ENCODE measurements around the gene SERTAD3.
"Not testable (repeated sequence)": the region's sequence is repeated elsewhere in the genome, so short reads cannot be mapped to it uniquely, and the experiment has no call there.

Gene SERTAD3

GRCh38 chr19:40411958-40412499, 32.1 kb downstream of the SERTAD3 start:
- Histone ChIP-seq H3K9ac (ENCODE audit: low read length) (no peak overlapping the region), H3K4me3 (ENCODE audit: low read length) (no peak overlapping the region)

GRCh38 chr19:40411125-40411842, 32.9 kb downstream of the SERTAD3 start:
- Histone ChIP-seq H3K9ac (ENCODE audit: low read length) (no peak overlapping the region), H3K36me3 (ENCODE audit: control insufficient read depth, insufficient read depth, low read length) (no peaks in the 10 kb centered on the region), H3K4me1 (ENCODE audit: control insufficient read depth, insufficient read depth, low read length) (no peaks in the 10 kb centered on the region), H3K27me3 (ENCODE audit: control insufficient read depth, insufficient read depth, low read length) (no peaks in the 10 kb centered on the region), H3K4me3 (ENCODE audit: low read length) (no peak overlapping the region), H3K27ac (ENCODE audit: low read depth, low read length) (no peak overlapping the region)

More at GRCh38 chr19:40411958-40412499, 32.1 kb downstream of the SERTAD3 start:
- no peaks in the 10 kb centered on the region for H3K4me1 ChIP-seq (ENCODE audit: control insufficient read depth, insufficient read depth, low read length)
- no peaks in the 10 kb centered on the region for H3K36me3 ChIP-seq (ENCODE audit: control insufficient read depth, insufficient read depth, low read length)
- no peak overlapping the region for H3K27ac ChIP-seq (ENCODE audit: low read depth, low read length)
- H3K27me3 ChIP-seq (ENCODE audit: control insufficient read depth, insufficient read depth, low read length), result no peaks in the 10 kb centered on the region

- no peak overlapping the region for H3K9ac ChIP-seq (ENCODE audit: low read length)
- H3K4me3 ChIP-seq (ENCODE audit: low read length), result no peak overlapping the region
- no peaks in the 10 kb centered on the region for H3K4me1 ChIP-seq (ENCODE audit: control insufficient read depth, insufficient read depth, low read length)
- H3K27me3 ChIP-seq (ENCODE audit: control insufficient read depth, insufficient read depth, low read length), result no peaks in the 10 kb centered on the region
- no peak overlapping the region for H3K27ac ChIP-seq (ENCODE audit: low read depth, low read length)
- no peaks in the 10 kb centered on the region for H3K36me3 ChIP-seq (ENCODE audit: control insufficient read depth, insufficient read depth, low read length)
These were observed 34.1 kb downstream of the SERTAD3 start for GRCh38 chr19:40410030-40410389.

GRCh38 chr19:40408598-40408925, 35.6 kb downstream of the SERTAD3 start:
- H3K4me1 ChIP-seq (ENCODE audit: control insufficient read depth, insufficient read depth, low read length); H3K27ac ChIP-seq (ENCODE audit: low read depth, low read length); H3K9ac ChIP-seq (ENCODE audit: low read length); H3K36me3 ChIP-seq (ENCODE audit: control insufficient read depth, insufficient read depth, low read length); H3K27me3 ChIP-seq (ENCODE audit: control insufficient read depth, insufficient read depth, low read length); H3K4me3 ChIP-seq (ENCODE audit: low read length): not testable (repeated sequence)

GRCh38 chr19:40407714-40408597, 36.2 kb downstream of the SERTAD3 start:
- no peaks in the 10 kb centered on the region for H3K36me3 ChIP-seq (ENCODE audit: control insufficient read depth, insufficient read depth, low read length)
- H3K27me3 ChIP-seq (ENCODE audit: control insufficient read depth, insufficient read depth, low read length), result no peaks in the 10 kb centered on the region
- H3K4me1 ChIP-seq (ENCODE audit: control insufficient read depth, insufficient read depth, low read length), result peaks cover 3% of the 10 kb centered on the region
- no peak overlapping the region for H3K9ac ChIP-seq (ENCODE audit: low read length)
- H3K27ac ChIP-seq (ENCODE audit: low read depth, low read length), result no peak overlapping the region
- no peak overlapping the region for H3K4me3 ChIP-seq (ENCODE audit: low read length)

- Histone ChIP-seq H3K9ac (ENCODE audit: low read length) (no peak overlapping the region), H3K4me3 (ENCODE audit: low read length) (peak overlapping the region; percentile 68), H3K27me3 (ENCODE audit: control insufficient read depth, insufficient read depth, low read length) (no peaks in the 10 kb centered on the region), H3K27ac (ENCODE audit: low read depth, low read length) (peak overlapping the region; percentile 83), H3K36me3 (ENCODE audit: control insufficient read depth, insufficient read depth, low read length) (no peaks in the 10 kb centered on the region), H3K4me1 (ENCODE audit: control insufficient read depth, insufficient read depth, low read length) (peaks cover 3% of the 10 kb centered on the region)
These were observed 40.7 kb downstream of the SERTAD3 start for GRCh38 chr19:40403262-40403984.

- no peaks in the 10 kb centered on the region for H3K36me3 ChIP-seq (ENCODE audit: control insufficient read depth, insufficient read depth, low read length)
- H3K9ac ChIP-seq (ENCODE audit: low read length), result no peak overlapping the region
These were observed 43.6 kb downstream of the SERTAD3 start for GRCh38 chr19:40400559-40400958.

GRCh38 chr19:40398417-40399131, 45.6 kb downstream of the SERTAD3 start:
- peaks cover 3% of the 10 kb centered on the region for H3K4me1 ChIP-seq (ENCODE audit: control insufficient read depth, insufficient read depth, low read length)
- H3K27me3 ChIP-seq (ENCODE audit: control insufficient read depth, insufficient read depth, low read length), result no peaks in the 10 kb centered on the region
- H3K9ac ChIP-seq (ENCODE audit: low read length), result no peak overlapping the region
- H3K4me3 ChIP-seq (ENCODE audit: low read length), result no peak overlapping the region
- no peak overlapping the region for H3K27ac ChIP-seq (ENCODE audit: low read depth, low read length)
- H3K36me3 ChIP-seq (ENCODE audit: control insufficient read depth, insufficient read depth, low read length), result no peaks in the 10 kb centered on the region

More at GRCh38 chr19:40400559-40400958, 43.6 kb downstream of the SERTAD3 start:
- Histone ChIP-seq H3K27ac (ENCODE audit: low read depth, low read length) (no peak overlapping the region), H3K27me3 (ENCODE audit: control insufficient read depth, insufficient read depth, low read length) (no peaks in the 10 kb centered on the region), H3K4me3 (ENCODE audit: low read length) (no peak overlapping the region), H3K4me1 (ENCODE audit: control insufficient read depth, insufficient read depth, low read length) (peaks cover 3% of the 10 kb centered on the region)

- Histone ChIP-seq H3K27ac (ENCODE audit: low read depth, low read length) (no peak overlapping the region), H3K4me1 (ENCODE audit: control insufficient read depth, insufficient read depth, low read length) (no peaks in the 10 kb centered on the region), H3K36me3 (ENCODE audit: control insufficient read depth, insufficient read depth, low read length) (no peaks in the 10 kb centered on the region), H3K27me3 (ENCODE audit: control insufficient read depth, insufficient read depth, low read length) (no peaks in the 10 kb centered on the region), H3K4me3 (ENCODE audit: low read length) (no peak overlapping the region), H3K9ac (ENCODE audit: low read length) (no peak overlapping the region)
These were observed 46.6 kb downstream of the SERTAD3 start for GRCh38 chr19:40397568-40397906.

- no peaks in the 10 kb centered on the region for H3K27me3 ChIP-seq (ENCODE audit: control insufficient read depth, insufficient read depth, low read length)
These were observed 47.1 kb downstream of the SERTAD3 start for GRCh38 chr19:40396886-40397567.

GRCh38 chr19:40395956-40396355, 48.2 kb downstream of the SERTAD3 start:
- no peaks in the 10 kb centered on the region for H3K36me3 ChIP-seq (ENCODE audit: control insufficient read depth, insufficient read depth, low read length)
- no peaks in the 10 kb centered on the region for H3K27me3 ChIP-seq (ENCODE audit: control insufficient read depth, insufficient read depth, low read length)
- no peak overlapping the region for H3K27ac ChIP-seq (ENCODE audit: low read depth, low read length)
- no peaks in the 10 kb centered on the region for H3K4me1 ChIP-seq (ENCODE audit: control insufficient read depth, insufficient read depth, low read length)
- H3K4me3 ChIP-seq (ENCODE audit: low read length), result no peak overlapping the region
- no peak overlapping the region for H3K9ac ChIP-seq (ENCODE audit: low read length)

More at GRCh38 chr19:40396886-40397567, 47.1 kb downstream of the SERTAD3 start:
- Histone ChIP-seq H3K9ac (ENCODE audit: low read length) (no peak overlapping the region), H3K4me1 (ENCODE audit: control insufficient read depth, insufficient read depth, low read length) (no peaks in the 10 kb centered on the region), H3K4me3 (ENCODE audit: low read length) (no peak overlapping the region), H3K36me3 (ENCODE audit: control insufficient read depth, insufficient read depth, low read length) (no peaks in the 10 kb centered on the region), H3K27ac (ENCODE audit: low read depth, low read length) (no peak overlapping the region)

Measured in rectal smooth muscle tissue (tissue), 1 donor.